ENCODE measurements around the gene SMPD2. TPM values are rescaled to one million over a fixed set of nuclear protein-coding genes. Genes with fewer than 3 reads are reported as not detected.

Gene SMPD2
- polyA plus RNA-seq, 1 experiment: 4.5 TPM

GRCh38 chr6:109477725-109478124 is 37.2 kb downstream of the SMPD2 start:
- TF ChIP-seq CTCF (IDR thresholded peaks at IDR 0.05; ENCODE audit: low read depth, low read length): no peak
- H3K27me3 ChIP-seq (ENCODE audit: control insufficient read depth, insufficient read depth, low read length): no peaks in the 10 kb centered on the region
- POLR2A ChIA-PET: no interaction called here
- no peaks in the 10 kb centered on the region; the same call in 1 of the 2 replicates for H3K9me3 ChIP-seq (ENCODE audit: control insufficient read depth, insufficient read depth, low read length)
- CTCF ChIA-PET: no interaction called here
- no peak overlapping the region for H3K4me3 ChIP-seq (ENCODE audit: low read depth, low read length)
- no peak overlapping the region for H3K27ac ChIP-seq (ENCODE audit: low read depth, low read length)
- no peak for DNase-seq (ENCODE audit: low read depth, low spot score)

GRCh38 chr6:109478222-109478805 is 37.8 kb downstream of the SMPD2 start:
- no peak for TF ChIP-seq CTCF (IDR thresholded peaks at IDR 0.05; ENCODE audit: low read depth, low read length)
- CTCF ChIA-PET: no interaction called here
- no peak for DNase-seq (ENCODE audit: low read depth, low spot score)
- Histone ChIP-seq H3K27me3 (ENCODE audit: control insufficient read depth, insufficient read depth, low read length) (no peaks in the 10 kb centered on the region), H3K9me3 (ENCODE audit: control insufficient read depth, insufficient read depth, low read length) (no peaks in the 10 kb centered on the region; the same call in 1 of the 2 replicates), H3K27ac (ENCODE audit: low read depth, low read length) (no peak overlapping the region), H3K4me3 (ENCODE audit: low read depth, low read length) (no peak overlapping the region)
- POLR2A ChIA-PET: no interaction called here

DNA sequence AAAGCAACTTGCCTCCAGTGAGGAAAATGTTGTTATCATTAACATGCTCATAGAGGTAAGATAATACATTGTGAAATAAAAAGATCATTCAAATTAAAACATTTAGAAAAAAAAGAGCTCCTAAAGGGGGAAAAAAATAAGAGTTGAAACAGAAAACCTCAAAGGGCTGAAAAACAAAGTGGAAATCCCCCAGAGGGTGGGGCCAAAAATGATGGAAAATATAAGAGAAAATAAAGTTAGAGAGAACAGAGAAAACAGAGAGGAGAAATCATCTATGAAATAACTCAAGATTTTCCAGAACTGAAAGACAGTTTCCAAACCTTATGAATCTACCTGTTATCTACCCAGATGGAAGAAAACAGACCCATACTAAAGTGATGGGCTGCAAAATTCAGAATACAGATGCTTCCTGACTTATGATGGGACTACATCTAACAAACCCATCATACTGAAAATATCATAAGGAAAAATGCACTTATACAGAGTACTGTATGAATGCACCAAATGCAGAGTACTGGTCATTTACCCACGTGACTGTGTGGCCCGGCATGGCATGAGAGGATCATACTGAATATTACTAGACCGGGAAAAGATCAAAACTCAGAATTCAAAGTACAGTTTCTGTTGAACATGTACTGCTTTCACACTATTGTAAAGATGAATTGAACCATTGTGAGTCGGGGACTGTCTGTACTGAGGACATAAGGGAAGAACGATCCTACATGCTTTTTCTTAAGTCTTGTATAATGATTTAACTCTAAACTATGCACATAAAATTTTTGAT is 38.5 kb downstream of the SMPD2 start:
- no peaks in the 10 kb centered on the region for H3K27me3 ChIP-seq (ENCODE audit: control insufficient read depth, insufficient read depth, low read length)
- no peak for TF ChIP-seq CTCF (IDR thresholded peaks at IDR 0.05; ENCODE audit: low read depth, low read length)
- ChIA-PET CTCF (no interaction called here), POLR2A (no interaction called here)
- H3K27ac ChIP-seq (ENCODE audit: low read depth, low read length): no peak overlapping the region
- H3K4me3 ChIP-seq (ENCODE audit: low read depth, low read length): 0 out of 2 replicates have a peak overlapping the region, but pooled peaks have one; percentile 10
- H3K9me3 ChIP-seq (ENCODE audit: control insufficient read depth, insufficient read depth, low read length): no peaks in the 10 kb centered on the region; the same call in 1 of the 2 replicates
- DNase-seq (ENCODE audit: low read depth, low spot score): no peak

DNA sequence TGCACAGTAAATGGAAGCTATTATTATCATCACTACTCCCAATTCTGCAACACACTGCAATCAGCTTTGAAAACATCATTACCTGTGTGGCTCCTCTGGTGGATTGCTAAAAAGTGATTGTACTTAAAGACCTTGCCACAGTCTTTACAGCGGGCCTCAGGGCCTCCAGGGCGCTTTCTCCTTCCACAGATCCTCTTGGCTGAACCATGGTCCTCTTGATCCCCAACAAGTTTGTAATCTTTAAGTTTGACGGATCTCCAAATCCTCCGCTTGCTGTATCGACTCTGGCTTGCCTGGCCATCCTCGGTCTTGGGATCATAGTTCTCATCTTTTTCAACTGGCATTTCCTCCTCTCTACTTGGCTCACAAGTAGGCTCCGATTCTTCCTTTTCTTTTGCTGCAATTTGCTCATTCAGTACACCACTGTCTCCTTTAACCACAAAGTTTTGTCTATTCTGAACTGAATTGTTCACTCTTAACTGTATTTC is 40.5 kb downstream of the SMPD2 start:
- ChIA-PET POLR2A (no interaction called here), CTCF (interaction anchor here (0.6 to 0.8 kb wide), 2 partner anchors 10 to 558 kb away, joined by 3 to 6 read pairs; no protein-coding TSS in a partner anchor)
- DNase-seq (ENCODE audit: low read depth, low spot score): no peak
- peaks cover 4% of the 10 kb centered on the region for H3K27me3 ChIP-seq (ENCODE audit: control insufficient read depth, insufficient read depth, low read length)
- no peaks in the 10 kb centered on the region; the same call in 1 of the 2 replicates for H3K9me3 ChIP-seq (ENCODE audit: control insufficient read depth, insufficient read depth, low read length)
- no peak for TF ChIP-seq CTCF (IDR thresholded peaks at IDR 0.05; ENCODE audit: low read depth, low read length)
- no peak overlapping the region for H3K4me3 ChIP-seq (ENCODE audit: low read depth, low read length)
- H3K27ac ChIP-seq (ENCODE audit: low read depth, low read length): no peak overlapping the region
